Activated naive CD8-positive, alpha-beta T cell treated with anti-CD3 and anti-CD28 coated beads, Interleukin-2, amount 50 U/mL, for 24 hours (primary cell): Measurements from ENCODE around the gene CDY2B.
"Not testable (repeated sequence)": the region's sequence is repeated elsewhere in the genome, so short reads cannot be mapped to it uniquely, and the experiment has no call there.

Experiments used
- ATAC-seq: fragments of 150-1000 bp; cut with Tn5 transposase; one replicate; pipeline ENCODE4 v1.10.0; 2021
- DNase-seq: peaks from one replicate; pipeline ENCODE4 v3.0.0; 2021
- H3K27ac Mint-ChIP-seq: one replicate; pipeline ENCODE4 v1.8.0; 2021; ENCODE audit warnings: mild to moderate bottlenecking, mixed read lengths
- H3K27me3 Mint-ChIP-seq: one replicate; pipeline ENCODE4 v1.8.0; 2021; ENCODE audit warnings: mixed read lengths
- H3K36me3 Mint-ChIP-seq: one replicate; pipeline ENCODE4 v1.8.0; 2021; ENCODE audit warnings: low read depth, mixed read lengths
- H3K4me1 Mint-ChIP-seq: one replicate; pipeline ENCODE4 v1.8.0; 2021; ENCODE audit warnings: mixed read lengths
- H3K4me3 Mint-ChIP-seq: one replicate; pipeline ENCODE4 v1.8.0; 2021; ENCODE audit warnings: mild to moderate bottlenecking, moderate library complexity, mixed read lengths
- H3K9me3 Mint-ChIP-seq: one replicate; pipeline ENCODE4 v1.8.0; 2021; ENCODE audit warnings: mixed read lengths

CDY2B gene

GRCh38 chrY:17880120-17880519 is at the start of gene CDY2B:
TSS of gene CDY2B (minus strand) at chrY:17880220. CDS start at chrY:17879892, 328 bp downstream.
- not testable (repeated sequence) for H3K9me3 Mint-ChIP-seq, H3K4me1 Mint-ChIP-seq, H3K4me3 Mint-ChIP-seq, ATAC-seq, H3K27ac Mint-ChIP-seq, H3K36me3 Mint-ChIP-seq, H3K27me3 Mint-ChIP-seq, DNase-seq

GRCh38 chrY:17908009-17908408 is 28.0 kb upstream of the CDY2B start:
- not testable (repeated sequence) for H3K9me3 Mint-ChIP-seq, DNase-seq, H3K27me3 Mint-ChIP-seq, H3K36me3 Mint-ChIP-seq, H3K4me3 Mint-ChIP-seq, H3K4me1 Mint-ChIP-seq, ATAC-seq, H3K27ac Mint-ChIP-seq

- H3K27me3 Mint-ChIP-seq, H3K4me3 Mint-ChIP-seq, H3K9me3 Mint-ChIP-seq, ATAC-seq, H3K4me1 Mint-ChIP-seq, DNase-seq, H3K27ac Mint-ChIP-seq, H3K36me3 Mint-ChIP-seq: not testable (repeated sequence)
These were observed 27.3 kb upstream of the CDY2B start for GRCh38 chrY:17907351-17907750.

- not testable (repeated sequence) for H3K4me3 Mint-ChIP-seq, H3K4me1 Mint-ChIP-seq, H3K27ac Mint-ChIP-seq, H3K36me3 Mint-ChIP-seq, DNase-seq, H3K9me3 Mint-ChIP-seq, ATAC-seq, H3K27me3 Mint-ChIP-seq
These were observed 1.7 kb upstream of the CDY2B start for GRCh38 chrY:17881697-17882096.

- H3K36me3 Mint-ChIP-seq, DNase-seq, H3K27ac Mint-ChIP-seq, H3K4me3 Mint-ChIP-seq, H3K4me1 Mint-ChIP-seq, H3K9me3 Mint-ChIP-seq, H3K27me3 Mint-ChIP-seq, ATAC-seq: not testable (repeated sequence)
These were observed 3.3 kb downstream of the CDY2B start for GRCh38 chrY:17876767-17877166.

- not testable (repeated sequence) for ATAC-seq, H3K36me3 Mint-ChIP-seq, H3K27me3 Mint-ChIP-seq, H3K9me3 Mint-ChIP-seq, DNase-seq, H3K27ac Mint-ChIP-seq, H3K4me3 Mint-ChIP-seq, H3K4me1 Mint-ChIP-seq
These were observed 4.6 kb downstream of the CDY2B start for GRCh38 chrY:17875401-17875800.

- not testable (repeated sequence) for H3K36me3 Mint-ChIP-seq, H3K4me3 Mint-ChIP-seq, H3K27ac Mint-ChIP-seq, ATAC-seq, H3K9me3 Mint-ChIP-seq, H3K27me3 Mint-ChIP-seq, DNase-seq, H3K4me1 Mint-ChIP-seq
These were observed 8.7 kb downstream of the CDY2B start for GRCh38 chrY:17871194-17871903.

GRCh38 chrY:17870737-17871136 is 9.3 kb downstream of the CDY2B start:
- not testable (repeated sequence) for H3K4me3 Mint-ChIP-seq, ATAC-seq, H3K27ac Mint-ChIP-seq, H3K9me3 Mint-ChIP-seq, H3K27me3 Mint-ChIP-seq, H3K36me3 Mint-ChIP-seq, H3K4me1 Mint-ChIP-seq, DNase-seq

GRCh38 chrY:17867850-17868249 is 12.2 kb downstream of the CDY2B start:
- not testable (repeated sequence) for DNase-seq, H3K36me3 Mint-ChIP-seq, H3K9me3 Mint-ChIP-seq, H3K27ac Mint-ChIP-seq, H3K4me1 Mint-ChIP-seq, H3K4me3 Mint-ChIP-seq, ATAC-seq, H3K27me3 Mint-ChIP-seq

- not testable (repeated sequence) for H3K36me3 Mint-ChIP-seq, ATAC-seq, H3K9me3 Mint-ChIP-seq, DNase-seq, H3K4me3 Mint-ChIP-seq, H3K4me1 Mint-ChIP-seq, H3K27me3 Mint-ChIP-seq, H3K27ac Mint-ChIP-seq
These were observed 19.4 kb downstream of the CDY2B start for GRCh38 chrY:17860634-17861033.

- not testable (repeated sequence) for H3K9me3 Mint-ChIP-seq, ATAC-seq, H3K4me1 Mint-ChIP-seq, H3K36me3 Mint-ChIP-seq, DNase-seq, H3K27me3 Mint-ChIP-seq, H3K4me3 Mint-ChIP-seq, H3K27ac Mint-ChIP-seq
These were observed 22.8 kb downstream of the CDY2B start for GRCh38 chrY:17856963-17857848.

GRCh38 chrY:17856508-17856907 is 23.5 kb downstream of the CDY2B start:
- not testable (repeated sequence) for H3K27me3 Mint-ChIP-seq, ATAC-seq, H3K36me3 Mint-ChIP-seq, H3K27ac Mint-ChIP-seq, H3K4me3 Mint-ChIP-seq, H3K9me3 Mint-ChIP-seq, DNase-seq, H3K4me1 Mint-ChIP-seq

GRCh38 chrY:17849131-17849530 is 30.9 kb downstream of the CDY2B start:
- DNase-seq, H3K4me3 Mint-ChIP-seq, H3K36me3 Mint-ChIP-seq, H3K27me3 Mint-ChIP-seq, H3K4me1 Mint-ChIP-seq, H3K9me3 Mint-ChIP-seq, H3K27ac Mint-ChIP-seq, ATAC-seq: not testable (repeated sequence)

- not testable (repeated sequence) for DNase-seq, H3K27ac Mint-ChIP-seq, H3K36me3 Mint-ChIP-seq, ATAC-seq, H3K4me3 Mint-ChIP-seq, H3K27me3 Mint-ChIP-seq, H3K4me1 Mint-ChIP-seq, H3K9me3 Mint-ChIP-seq
These were observed 47.9 kb downstream of the CDY2B start for GRCh38 chrY:17832149-17832548.
